Endothelial cell of umbilical vein (primary cell): Measurements from ENCODE around the gene IPO13. TPM values are rescaled to one million over a fixed set of nuclear protein-coding genes. Genes with fewer than 3 reads are reported as not detected.

Experiments used
- BruUV-seq: library from RNA; stranded (reverse); fragments of 400-500 nt; replicated peaks from 2 replicates; lab custom pipeline; 2021; lab: Mats Ljungman, UMichigan
- CTCF ChIA-PET: fragments of 300-600, 350-600 bp; sonication (Branson Sonifier 250); formaldehyde crosslinking; loops from one replicate; lab custom pipeline; 2021; ENCODE audit warnings: antibody characterized with exemption, inconsistent platforms; lab: Charles Lee
- POLR2A ChIA-PET: fragments of 300-600, 350-600 bp; sonication (Branson Sonifier 250); formaldehyde crosslinking; loops from one replicate; lab custom pipeline; 2021; ENCODE audit warnings: antibody characterized with exemption, inconsistent platforms; lab: Charles Lee
- DNase-seq: peaks from one replicate; pipeline ENCODE4 v3.0.0-alpha.2; 2011; ENCODE audit warnings: low read depth, low spot score
- FAIRE-seq: peaks from 2 replicates; lab custom pipeline; 2011; peaks lifted over from hg19 to GRCh38; lab: Jason Lieb, UNC
- H2AFZ ChIP-seq: 2 replicates; pipeline ENCODE4 v1.6.0; 2012; ENCODE audit warnings: low read depth, low read length, control low read depth, inconsistent platforms
- H3K27ac ChIP-seq: 2 replicates; pipeline ENCODE4 v1.5.1; 2011; ENCODE audit warnings: low read depth, mild to moderate bottlenecking, control low read depth, low read length, moderate library complexity; ENCODE audit not compliant: insufficient read depth
- H3K27me3 ChIP-seq, 2 experiments: 2 replicates each; pipeline versions ENCODE4 v1.6.0 to v1.6.1; 2011; ENCODE audit warnings: low read length in 2 of 2, mixed read lengths in 1 of 2; ENCODE audit not compliant: control insufficient read depth in 2 of 2, insufficient read depth in 2 of 2
- H3K36me3 ChIP-seq, 2 experiments: 2 replicates in 1 of 2; 3 replicates in 1 of 2; pipeline ENCODE4 v1.5.1; 2011; ENCODE audit warnings: low read length in 2 of 2, mild to moderate bottlenecking in 1 of 2, moderate library complexity in 1 of 2; ENCODE audit not compliant: control insufficient read depth in 2 of 2, insufficient read depth in 2 of 2; ENCODE audit errors: extremely low read depth in 1 of 2
- H3K4me1 ChIP-seq: 3 replicates; pipeline ENCODE4 v1.5.1; 2011; ENCODE audit warnings: mild to moderate bottlenecking, low read length; ENCODE audit not compliant: control insufficient read depth, insufficient read depth; ENCODE audit errors: extremely low read depth
- H3K4me2 ChIP-seq: 2 replicates; pipeline ENCODE4 v1.6.1; 2011; ENCODE audit warnings: low read length, control low read depth, mixed read lengths; ENCODE audit not compliant: insufficient read depth
- H3K4me3 ChIP-seq, 3 experiments: fragments of 200-600 bp in 1 of 3; sonication (generic), shearing (Covaris generic) in 1 of 3; replicated peaks in 1 of 3; 2 replicates each; pipeline ENCODE4 v1.5.1; 2011 to 2016; ENCODE audit warnings: control low read depth in 3 of 3, low read length in 3 of 3, mild to moderate bottlenecking in 2 of 3, inconsistent platforms in 1 of 3, low read depth in 1 of 3, moderate library complexity in 1 of 3; ENCODE audit not compliant: insufficient read depth in 1 of 3
- H3K79me2 ChIP-seq: 2 replicates; pipeline ENCODE4 v1.6.0; 2012; ENCODE audit warnings: low read length, inconsistent platforms; ENCODE audit not compliant: control insufficient read depth, insufficient read depth
- H3K9ac ChIP-seq: replicated peaks from 2 replicates; pipeline ENCODE3; 2011; ENCODE audit warnings: low read length, control low read depth; ENCODE audit not compliant: insufficient read depth; ENCODE audit errors: extremely low read depth
- H3K9me1 ChIP-seq: replicated peaks from 3 replicates; pipeline ENCODE4 v1.6.0; 2011; ENCODE audit warnings: mild to moderate bottlenecking, low read length; ENCODE audit not compliant: control insufficient read depth, insufficient read depth; ENCODE audit errors: extremely low read depth
- H3K9me3 ChIP-seq: replicated peaks from 2 replicates; pipeline ENCODE4 v1.5.1; 2012; ENCODE audit warnings: low read length, inconsistent platforms; ENCODE audit not compliant: control insufficient read depth, insufficient read depth
- H4K20me1 ChIP-seq: replicated peaks from 2 replicates; pipeline ENCODE3; 2011; ENCODE audit warnings: mild to moderate bottlenecking, low read length; ENCODE audit not compliant: control insufficient read depth, insufficient read depth; ENCODE audit errors: extremely low read depth
- CTCF ChIP-seq, 2 donors: IDR thresholded peaks; 1 replicate in 1 of 2; 2 replicates in 1 of 2; pipeline ENCODE4 v1.5.1; 2011; ENCODE audit warnings: low read length in 2 of 2, mild to moderate bottlenecking in 2 of 2, moderate library complexity in 2 of 2, control low read depth in 1 of 2, inconsistent platforms in 1 of 2, low read depth in 1 of 2; ENCODE audit not compliant: insufficient read depth in 1 of 2; ENCODE audit errors: extremely low read depth in 1 of 2
- EZH2 ChIP-seq: IDR thresholded peaks from 2 replicates; pipeline ENCODE4 v1.6.1; 2012; ENCODE audit warnings: borderline replicate concordance, low read depth, mild to moderate bottlenecking, moderate library complexity, low read length, inconsistent platforms; ENCODE audit not compliant: severe bottlenecking
- FOS ChIP-seq: IDR thresholded peaks from 2 replicates; pipeline ENCODE4 v1.6.1; 2011; ENCODE audit warnings: mild to moderate bottlenecking, low read length, moderate library complexity, borderline replicate concordance; ENCODE audit not compliant: insufficient read depth
- GATA2 ChIP-seq: IDR thresholded peaks from 2 replicates; pipeline ENCODE4 v1.7.0; 2011; ENCODE audit warnings: low read depth, mild to moderate bottlenecking, moderate library complexity, mixed read lengths, low read length; ENCODE audit not compliant: insufficient read length, insufficient read depth
- JUN ChIP-seq: IDR thresholded peaks from 2 replicates; pipeline ENCODE4 v1.6.1; 2011; ENCODE audit warnings: borderline replicate concordance, low read depth; ENCODE audit not compliant: insufficient read length, insufficient read depth
- MAX ChIP-seq: IDR thresholded peaks from 2 replicates; pipeline ENCODE4 v1.6.1; 2011; ENCODE audit not compliant: insufficient read depth, insufficient read length
- MYC ChIP-seq: IDR thresholded peaks from one replicate; pipeline ENCODE4 v1.6.1; 2011; ENCODE audit warnings: mild to moderate bottlenecking, low read depth, low read length
- POLR2A ChIP-seq: IDR thresholded peaks from 2 replicates; pipeline ENCODE4 v1.6.1; 2012; ENCODE audit warnings: low read depth, mild to moderate bottlenecking, control low read depth, low read length
- POLR2AphosphoS5 ChIP-seq: IDR thresholded peaks from 2 replicates; pipeline ENCODE4 v1.6.1; 2012; ENCODE audit warnings: low read depth, mild to moderate bottlenecking, control low read depth, low read length, moderate library complexity; ENCODE audit not compliant: insufficient read depth
- dilution Hi-C: fragments of 300-500 bp; cut with MboI; formaldehyde crosslinking; loops from one replicate; pipeline ENCODE4 v1.15.0; 2019; ENCODE audit warnings: low sequenced_read_pairs; ENCODE audit not compliant: extremely low pct_ligation_motif_present
- intact Hi-C: fragments of 100-400 bp; cut with micrococcal nuclease; formaldehyde crosslinking; loops from one replicate; pipeline ENCODE4 v1.10.0; 2022
- polyA plus RNA-seq, 4 experiments: library from polyadenylated mRNA; depleted of rRNA in 3 of 4; stranded (reverse) in 3 of 4; unstranded in 1 of 4; fragments of >200 nt; gene quantifications; 2 replicates each; pipeline versions ENCODE4 v1.2.1 to v1.2.3, GENCODE V29; 2011 to 2012; ENCODE audit warnings: missing spikeins in 1 of 4
- total RNA-seq: library from RNA; stranded (reverse); gene quantifications from 2 replicates; pipeline ENCODE4 v1.2.3, GENCODE V29; 2021

IPO13 gene
- total and polyA plus RNA-seq, 2 donors (not counting 3 experiments of a cell fraction or from before 2014, with no cell fraction given), result 28.9 to 29.3 TPM

- TF ChIP-seq POLR2A, result no peak
- TF ChIP-seq MAX, result no peak
- no peak for TF ChIP-seq POLR2AphosphoS5
- TF ChIP-seq JUN, result no peak
- no peak for TF ChIP-seq EZH2
- TF ChIP-seq MYC, result no peak
- no peak for TF ChIP-seq CTCF (IDR thresholded peaks at IDR 0.05; ENCODE audit: extremely low read depth in 1 of 2, insufficient read depth in 1 of 2, low read depth in 1 of 2, low read length in 2 of 2)
- no peak for TF ChIP-seq GATA2
- TF ChIP-seq FOS, result no peak
- H3K4me3 ChIP-seq, result no peak overlapping the region
- CTCF ChIA-PET, result interaction anchor here (3.1 to 7.2 kb wide), 2 partner anchors 8 to 179 kb away, joined by 22 to 93 read pairs; partner anchors contain the start of gene ARTN
- H3K9me3 ChIP-seq, result no peaks in the 10 kb centered on the region
- dilution Hi-C loops (loop anchor here (25.0 kb wide), 1 partner anchor 180 kb away; no protein-coding TSS in a partner anchor), intact Hi-C loops (no loop called here)
- POLR2A ChIA-PET, result no interaction called here
- H3K27ac ChIP-seq, result no peak overlapping the region
- DNase-seq (no peak), FAIRE-seq (no peak)
- no TSS peak for BruUV-seq
- H3K4me1 ChIP-seq, result peaks cover 9% of the 10 kb centered on the region
- H3K36me3 ChIP-seq, result no peaks in the 10 kb centered on the region
- no peak overlapping the region for H3K9ac ChIP-seq
- H3K79me2 ChIP-seq, result peaks cover 3% of the 10 kb centered on the region
- H4K20me1 ChIP-seq, result no peaks in the 10 kb centered on the region
- peaks cover 0 to 3% of the 10 kb centered on the region in 2 experiments for H3K27me3 ChIP-seq
- H3K9me1 ChIP-seq, result no peaks in the 10 kb centered on the region
- H2AFZ ChIP-seq, result no peak overlapping the region
- no peak overlapping the region for H3K4me2 ChIP-seq
These were observed 4.3 kb upstream of the IPO13 start for GRCh38 chr1:43942411-43942810.
